B cell (primary cell): ENCODE results near the gene CCDC88B. TPM values are rescaled to one million over a fixed set of nuclear protein-coding genes. Genes with fewer than 3 reads are reported as not detected.

Experiments
- ATAC-seq: fragments of 200-7000 bp; cut with Tn5 transposase; one replicate; pipeline ENCODE4 v1.10.0; 2021; ENCODE audit warnings: low read depth, mild to moderate bottlenecking, moderate number of reproducible peaks, moderate library complexity
- CTCF ChIA-PET: fragments of 350-600 bp; sonication (Branson Sonifier 250); formaldehyde crosslinking; loops from one replicate; lab custom pipeline; 2021; ENCODE audit warnings: antibody characterized with exemption, inconsistent platforms; lab: Charles Lee
- POLR2A ChIA-PET: fragments of 350-600 bp; sonication (Branson Sonifier 250); formaldehyde crosslinking; loops from one replicate; lab custom pipeline; 2021; ENCODE audit warnings: antibody characterized with exemption; lab: Charles Lee
- DNase-seq: peaks from one replicate; pipeline ENCODE4 v3.0.0; 2013
- H2AFZ ChIP-seq: 2 replicates; pipeline ENCODE4 v1.6.1; 2012; ENCODE audit warnings: mild to moderate bottlenecking, low read depth, low read length; ENCODE audit not compliant: insufficient read depth, poor library complexity, severe bottlenecking
- H3K27ac ChIP-seq, 2 donors: 1 replicate in 1 of 2; 2 replicates in 1 of 2; pipeline ENCODE4 v1.5.1; 2012 to 2013; ENCODE audit warnings: low read length in 2 of 2, mild to moderate bottlenecking in 2 of 2, moderate library complexity in 1 of 2
- H3K27me3 ChIP-seq, 4 experiments: fragments of 200-600 bp in 1 of 4; sonication (generic) in 1 of 4; replicated peaks in 1 of 4; 1 replicate in 2 of 4; 2 replicates in 2 of 4; pipeline versions ENCODE4 v1.6.1 to v1.7.0; 2013 to 2016; ENCODE audit warnings: low read length in 3 of 4, mild to moderate bottlenecking in 2 of 4, mixed read lengths in 1 of 4, moderate library complexity in 1 of 4; ENCODE audit not compliant: insufficient read depth in 4 of 4, control insufficient read depth in 3 of 4; ENCODE audit errors: control extremely low read depth in 1 of 4
- H3K36me3 ChIP-seq, 2 experiments: replicated peaks in 1 of 2; 1 replicate in 1 of 2; 2 replicates in 1 of 2; pipeline versions ENCODE4 v1.6.1 to v1.7.1; 2013; ENCODE audit warnings: low read length in 1 of 2; ENCODE audit not compliant: insufficient read depth in 2 of 2, control insufficient read depth in 1 of 2; ENCODE audit errors: control extremely low read depth in 1 of 2, extremely low read depth in 1 of 2
- H3K4me1 ChIP-seq, 2 donors: fragments of 200-600 bp in 1 of 2; sonication (generic) in 1 of 2; 1 replicate in 1 of 2; 2 replicates in 1 of 2; pipeline versions ENCODE4 v1.5.1 to v1.6.1; 2013 to 2017; ENCODE audit warnings: low read length in 2 of 2; ENCODE audit not compliant: control insufficient read depth in 2 of 2, insufficient read depth in 2 of 2
- H3K4me2 ChIP-seq: replicated peaks from 2 replicates; pipeline ENCODE3; 2012; ENCODE audit warnings: mild to moderate bottlenecking, low read depth, low read length; ENCODE audit not compliant: poor library complexity, severe bottlenecking
- H3K4me3 ChIP-seq, 5 experiments: fragments of 200-600 bp in 1 of 5; sonication (generic) in 1 of 5; 1 replicate in 3 of 5; 2 replicates in 2 of 5; pipeline versions ENCODE4 v1.5.1 to v1.7.0; 2011 to 2016; ENCODE audit warnings: low read length in 4 of 5, mild to moderate bottlenecking in 4 of 5, low read depth in 2 of 5, control low read depth in 1 of 5, moderate library complexity in 1 of 5; ENCODE audit not compliant: insufficient read depth in 1 of 5; ENCODE audit errors: control extremely low read depth in 1 of 5, extremely low read depth in 1 of 5
- H3K79me2 ChIP-seq: fragments of 200-600 bp; sonication (generic); one replicate; pipeline ENCODE4 v1.6.0; 2016; ENCODE audit warnings: low read length; ENCODE audit not compliant: control insufficient read depth, insufficient read depth
- H3K9ac ChIP-seq: fragments of 200-600 bp; sonication (generic); 2 replicates; pipeline ENCODE4 v1.6.1; 2017; ENCODE audit warnings: mild to moderate bottlenecking, low read length, moderate library complexity
- H3K9me3 ChIP-seq, 3 donors: one replicate each; pipeline versions ENCODE4 v1.6.1 to v1.7.1; 2013; ENCODE audit warnings: low read length in 2 of 3; ENCODE audit not compliant: control insufficient read depth in 2 of 3, insufficient read depth in 1 of 3; ENCODE audit errors: control extremely low read depth in 1 of 3
- H4K20me1 ChIP-seq: 2 replicates; pipeline ENCODE4 v1.6.0; 2012; ENCODE audit warnings: mild to moderate bottlenecking, low read length; ENCODE audit not compliant: insufficient read depth, control insufficient read depth, poor library complexity, severe bottlenecking
- H3K27ac Mint-ChIP-seq: one replicate; pipeline ENCODE4 v1.8.0; 2021; ENCODE audit warnings: mixed read lengths
- H3K27me3 Mint-ChIP-seq: one replicate; pipeline ENCODE4 v1.8.0; 2021; ENCODE audit warnings: mixed read lengths
- H3K4me1 Mint-ChIP-seq: one replicate; pipeline ENCODE4 v1.8.0; 2021; ENCODE audit warnings: mixed read lengths
- H3K4me3 Mint-ChIP-seq: one replicate; pipeline ENCODE4 v1.8.0; 2021; ENCODE audit warnings: mixed read lengths
- H3K9me3 Mint-ChIP-seq: one replicate; pipeline ENCODE4 v1.8.0; 2022; ENCODE audit warnings: mixed read lengths; ENCODE audit not compliant: insufficient read depth
- CTCF ChIP-seq: fragments of 200-600 bp; IDR thresholded peaks from one replicate; pipeline ENCODE4 v1.8.0; 2022; ENCODE audit warnings: antibody characterized with exemption, mild to moderate bottlenecking
- EZH2 ChIP-seq: IDR thresholded peaks from 2 replicates; pipeline ENCODE4 v1.6.1; 2012; ENCODE audit warnings: borderline replicate concordance, low read depth, mild to moderate bottlenecking, moderate library complexity, low read length; ENCODE audit not compliant: insufficient read depth, poor library complexity, severe bottlenecking
- WGBS: methylation state at CpG from one replicate; pipeline ENCODE4 v1.1.5; 2013; ENCODE audit warnings: missing lambda C conversion rate; ENCODE audit not compliant: insufficient coverage; 5-methylcytosine and 5-hydroxymethylcytosine counted together
- intact Hi-C: fragments of 100-400 bp; cut with micrococcal nuclease; formaldehyde crosslinking; loops from one replicate; pipeline ENCODE4 v1.10.0; 2022
- polyA plus RNA-seq: library from polyadenylated mRNA; depleted of rRNA; stranded (reverse); fragments of >200 nt; gene quantifications from 2 replicates; pipeline ENCODE4 v1.2.3, GENCODE V29; 2012
- total RNA-seq, 2 donors: library from RNA; stranded (reverse); fragments of 120-200 nt in 1 of 2; gene quantifications; 1 replicate in 1 of 2; 2 replicates in 1 of 2; pipeline versions ENCODE4 v1.2.3 to v1.2.4, GENCODE V29; 2013 to 2022

CCDC88B gene
- total and polyA plus RNA-seq, 2 donors (not counting 1 experiment from before 2014, with no cell fraction given) = 172 to 208 TPM

GRCh38 chr11:64327993-64328392, 12.0 kb upstream of the CCDC88B start:
- Histone ChIP-seq H3K27ac (no peak overlapping the region), H3K9me3 (no peaks in the 10 kb centered on the region), H3K27me3 (no peaks in the 10 kb centered on the region), H3K4me1 (peaks cover 11 to 16% of the 10 kb centered on the region in 2 donors), H3K79me2 (peaks cover 6% of the 10 kb centered on the region), H3K4me3 (no peak overlapping the region), H2AFZ (no peak overlapping the region), H4K20me1 (no peaks in the 10 kb centered on the region), H3K36me3 (no peaks in the 10 kb centered on the region), H3K4me2 (no peak overlapping the region), H3K9ac (no peak overlapping the region)
- peaks cover 12% of the 10 kb centered on the region for H3K4me1 Mint-ChIP-seq
- intact Hi-C loops = no loop called here
- no peaks in the 10 kb centered on the region for H3K27me3 Mint-ChIP-seq
- POLR2A ChIA-PET = no interaction called here
- CTCF ChIA-PET = interaction anchor here (0.6 to 1.1 kb wide), 3 partner anchors 10 to 42 kb away, joined by 3 to 5 read pairs (median 4); partner anchors contain the start of genes GPR137, PRDX5 and TRMT112
- WGBS = 90% methylated on average over 1 of the region's 3 CpGs
- H3K27ac Mint-ChIP-seq = no peak overlapping the region
- no peak for TF ChIP-seq CTCF
- no peak for TF ChIP-seq EZH2
- ATAC-seq (no peak), DNase-seq (no peak)
- H3K4me3 Mint-ChIP-seq = no peak overlapping the region
- no peaks in the 10 kb centered on the region for H3K9me3 Mint-ChIP-seq

GRCh38 chr11:64330888-64331287, 9.1 kb upstream of the CCDC88B start:
- H3K27me3 Mint-ChIP-seq = no peaks in the 10 kb centered on the region
- H3K4me1 ChIP-seq = peaks cover 20 to 32% of the 10 kb centered on the region in 2 donors
- no peak overlapping the region for H3K4me3 ChIP-seq
- ATAC-seq (no peak), DNase-seq (no peak)
- H3K36me3 ChIP-seq = no peaks in the 10 kb centered on the region
- H3K9me3 Mint-ChIP-seq = no peaks in the 10 kb centered on the region
- peaks cover 27% of the 10 kb centered on the region for H3K4me1 Mint-ChIP-seq
- H3K9me3 ChIP-seq = no peaks in the 10 kb centered on the region
- WGBS = 99% methylated on average over 11 of the region's 11 CpGs
- no peaks in the 10 kb centered on the region for H4K20me1 ChIP-seq
- no peak overlapping the region for H2AFZ ChIP-seq
- no peak overlapping the region for H3K9ac ChIP-seq
- peaks cover 6% of the 10 kb centered on the region for H3K79me2 ChIP-seq
- no peak overlapping the region for H3K27ac Mint-ChIP-seq
- ChIA-PET CTCF (interaction anchor here (0.9 to 5.2 kb wide), 8 partner anchors 10 to 127 kb away, joined by 3 to 47 read pairs (median 11); partner anchors contain the start of genes CATSPERZ, CCDC88B, ESRRA and PRDX5), POLR2A (interaction anchor here (0.7 to 1.9 kb wide), 3 partner anchors 10 to 119 kb away, joined by 8 to 16 read pairs (median 8); partner anchors contain the start of genes CCDC88B, PRDX5 and TRMT112)
- TF ChIP-seq CTCF = no peak
- no peak for TF ChIP-seq EZH2
- no peaks in the 10 kb centered on the region for H3K27me3 ChIP-seq
- H3K4me3 Mint-ChIP-seq = no peak overlapping the region
- no peak overlapping the region for H3K4me2 ChIP-seq
- intact Hi-C loops = no loop called here
- H3K27ac ChIP-seq = no peak overlapping the region
